HG02884 (cell line): ENCODE data around the gene CDR2.
"Not testable (repeated sequence)": the region's sequence is repeated elsewhere in the genome, so short reads cannot be mapped to it uniquely, and the experiment has no call there.

Source experiments
- ATAC-seq: cut with Tn5 transposase; IDR thresholded peaks from one replicate; pipeline ENCODE4 v1.9.1; 2021; ENCODE audit warnings: mild to moderate bottlenecking, moderate library complexity; ENCODE audit not compliant: unreplicated experiment

Gene CDR2

GRCh38 chr16:22375963-22376640 is 1.7 kb upstream of the CDR2 start:
- no peak for ATAC-seq

- no peak for ATAC-seq
These were observed 921 bp upstream of the CDR2 start for GRCh38 chr16:22375117-22375962.

GRCh38 chr16:22373662-22374310 is 633 bp downstream of the CDR2 start:
- peak; percentile 10 for ATAC-seq

GRCh38 chr16:22372882-22373661 is 1.3 kb downstream of the CDR2 start:
- no peak for ATAC-seq

GRCh38 chr16:22370038-22370820 is 4.2 kb downstream of the CDR2 start:
- ATAC-seq: no peak

GRCh38 chr16:22369221-22369811 is 5.1 kb downstream of the CDR2 start:
- ATAC-seq: no peak

- ATAC-seq: not testable (repeated sequence)
These were observed 6.1 kb downstream of the CDR2 start for GRCh38 chr16:22368200-22368826.

GRCh38 chr16:22366889-22367288 is 7.5 kb downstream of the CDR2 start:
- no peak for ATAC-seq

GRCh38 chr16:22366371-22366770 is 8.0 kb downstream of the CDR2 start:
- no peak for ATAC-seq

GRCh38 chr16:22364241-22364640 is 10.2 kb downstream of the CDR2 start:
- ATAC-seq: no peak

- ATAC-seq: no peak
These were observed 13.3 kb downstream of the CDR2 start for GRCh38 chr16:22360963-22361659.

GRCh38 chr16:22359679-22360078 is 14.7 kb downstream of the CDR2 start:
- ATAC-seq: no peak

- no peak for ATAC-seq
These were observed 16.4 kb downstream of the CDR2 start for GRCh38 chr16:22358000-22358399.

- no peak for ATAC-seq
These were observed 16.8 kb downstream of the CDR2 start for GRCh38 chr16:22357635-22357971.

GRCh38 chr16:22356930-22357634 is 17.3 kb downstream of the CDR2 start:
- ATAC-seq: no peak

- no peak for ATAC-seq
These were observed 18.9 kb downstream of the CDR2 start for GRCh38 chr16:22355487-22355908.

- no peak for ATAC-seq
These were observed 20.4 kb downstream of the CDR2 start for GRCh38 chr16:22353933-22354541.
